Measurements from ENCODE around the gene RACGAP1.
A peak's percentile ranks its signal among the peaks of the same experiment; 100 is the strongest.
"Not testable (repeated sequence)": the region's sequence is repeated elsewhere in the genome, so short reads cannot be mapped to it uniquely, and the experiment has no call there.

RACGAP1 gene

GRCh38 chr12:50055831-50056638, 30.7 kb upstream of the RACGAP1 start:
- no peak for DNase-seq

- DNase-seq, result no peak
Observed at GRCh38 chr12:50053583-50053982, 28.3 kb upstream of the RACGAP1 start.

GRCh38 chr12:50052964-50053363, 27.7 kb upstream of the RACGAP1 start:
- DNase-seq, result no peak

GRCh38 chr12:50052544-50052943, 27.2 kb upstream of the RACGAP1 start:
- DNase-seq, result no peak

GRCh38 chr12:50051101-50051806, 26.0 kb upstream of the RACGAP1 start:
- no peak for DNase-seq

- no peak for DNase-seq
Observed at GRCh38 chr12:50050410-50051098, 25.3 kb upstream of the RACGAP1 start.

- no peak for DNase-seq
Observed at GRCh38 chr12:50050119-50050385, 24.8 kb upstream of the RACGAP1 start.

GRCh38 chr12:50049254-50050118, 24.2 kb upstream of the RACGAP1 start:
- no peak for DNase-seq

GRCh38 chr12:50047693-50048250, 22.5 kb upstream of the RACGAP1 start:
- no peak for DNase-seq

- DNase-seq, result no peak
Observed at GRCh38 chr12:50043854-50044253, 18.6 kb upstream of the RACGAP1 start.

- no peak for DNase-seq
Observed at GRCh38 chr12:50043308-50043707, 18.0 kb upstream of the RACGAP1 start.

GRCh38 chr12:50042693-50043092, 17.4 kb upstream of the RACGAP1 start:
- no peak for DNase-seq

- no peak for DNase-seq
Observed at GRCh38 chr12:50041962-50042361, 16.7 kb upstream of the RACGAP1 start.

- DNase-seq, result no peak
Observed at GRCh38 chr12:50041062-50041860, 16.0 kb upstream of the RACGAP1 start.

- DNase-seq, result no peak
Observed at GRCh38 chr12:50040657-50041056, 15.4 kb upstream of the RACGAP1 start.

- DNase-seq, result peak; percentile 24
Observed at GRCh38 chr12:50039151-50039835, 14.0 kb upstream of the RACGAP1 start.

GRCh38 chr12:50038336-50038735, 13.0 kb upstream of the RACGAP1 start:
- DNase-seq, result no peak

- DNase-seq, result no peak
Observed at GRCh38 chr12:50032854-50033581, 7.7 kb upstream of the RACGAP1 start.

- no peak for DNase-seq
Observed at GRCh38 chr12:50032515-50032853, 7.2 kb upstream of the RACGAP1 start.

GRCh38 chr12:50030449-50030848, 5.2 kb upstream of the RACGAP1 start:
- DNase-seq, result not testable (repeated sequence)

GRCh38 chr12:50026691-50027090, 1.4 kb upstream of the RACGAP1 start:
- no peak for DNase-seq
